Activated T-helper 17 cell treated with anti-CD3 and anti-CD28 coated beads, Interleukin-2, amount 50 U/mL, for 72 hours (primary cell): Measurements from ENCODE around the gene ACCS. TPM values are rescaled to one million over a fixed set of nuclear protein-coding genes. Genes with fewer than 3 reads are reported as not detected.

Source experiments
- ATAC-seq: fragments of 150-1000 bp; cut with Tn5 transposase; replicated peaks from 2 replicates; pipeline ENCODE4 v1.10.0; 2021; ENCODE audit warnings: mild to moderate bottlenecking, moderate library complexity
- H3K27ac Mint-ChIP-seq: one replicate; pipeline ENCODE4 v1.8.0; 2022; ENCODE audit warnings: mixed read lengths
- H3K27me3 Mint-ChIP-seq: one replicate; pipeline ENCODE4 v1.8.0; 2022; ENCODE audit warnings: mixed read lengths
- H3K36me3 Mint-ChIP-seq: one replicate; pipeline ENCODE4 v1.8.0; 2022; ENCODE audit warnings: low read depth, mild to moderate bottlenecking, mixed read lengths
- H3K4me1 Mint-ChIP-seq: one replicate; pipeline ENCODE4 v1.8.0; 2022; ENCODE audit warnings: mixed read lengths
- H3K4me3 Mint-ChIP-seq: one replicate; pipeline ENCODE4 v1.8.0; 2022; ENCODE audit warnings: mild to moderate bottlenecking, mixed read lengths
- H3K9me3 Mint-ChIP-seq: one replicate; pipeline ENCODE4 v1.8.0; 2022; ENCODE audit warnings: mixed read lengths
- total RNA-seq, 2 donors: library from RNA; stranded (reverse); gene quantifications; one replicate each; pipeline ENCODE4 v1.2.3, GENCODE V29; 2022

ACCS gene
- total RNA-seq, 2 donors from 2014 or later, result 5.7 to 7.3 TPM

DNA sequence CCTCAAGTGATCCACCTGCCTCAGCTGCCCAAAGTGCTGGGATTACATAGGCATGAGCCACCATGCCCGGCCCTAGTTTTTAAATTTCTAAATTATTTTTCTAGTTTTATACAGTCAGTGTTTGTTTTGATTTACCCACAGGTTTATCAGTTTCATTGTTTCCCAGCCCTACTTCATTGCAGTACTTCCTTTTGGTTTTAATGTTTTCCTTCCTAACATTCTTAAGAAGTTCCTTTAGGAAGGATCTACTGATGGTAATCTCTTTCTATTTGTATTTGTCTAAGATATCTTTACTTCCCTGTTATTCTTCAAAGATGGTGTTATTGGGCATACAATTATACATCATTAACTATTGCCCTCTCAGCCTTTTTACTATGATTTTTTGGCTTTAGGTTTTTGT, 24.5 kb downstream of the ACCS start:
- peaks cover 15% of the 10 kb centered on the region for H3K4me1 Mint-ChIP-seq
- H3K9me3 Mint-ChIP-seq, result peaks cover 2% of the 10 kb centered on the region
- H3K27ac Mint-ChIP-seq, result no peak overlapping the region
- no peaks in the 10 kb centered on the region for H3K36me3 Mint-ChIP-seq
- no peaks in the 10 kb centered on the region for H3K27me3 Mint-ChIP-seq
- ATAC-seq, result no peak
- no peak overlapping the region for H3K4me3 Mint-ChIP-seq

DNA sequence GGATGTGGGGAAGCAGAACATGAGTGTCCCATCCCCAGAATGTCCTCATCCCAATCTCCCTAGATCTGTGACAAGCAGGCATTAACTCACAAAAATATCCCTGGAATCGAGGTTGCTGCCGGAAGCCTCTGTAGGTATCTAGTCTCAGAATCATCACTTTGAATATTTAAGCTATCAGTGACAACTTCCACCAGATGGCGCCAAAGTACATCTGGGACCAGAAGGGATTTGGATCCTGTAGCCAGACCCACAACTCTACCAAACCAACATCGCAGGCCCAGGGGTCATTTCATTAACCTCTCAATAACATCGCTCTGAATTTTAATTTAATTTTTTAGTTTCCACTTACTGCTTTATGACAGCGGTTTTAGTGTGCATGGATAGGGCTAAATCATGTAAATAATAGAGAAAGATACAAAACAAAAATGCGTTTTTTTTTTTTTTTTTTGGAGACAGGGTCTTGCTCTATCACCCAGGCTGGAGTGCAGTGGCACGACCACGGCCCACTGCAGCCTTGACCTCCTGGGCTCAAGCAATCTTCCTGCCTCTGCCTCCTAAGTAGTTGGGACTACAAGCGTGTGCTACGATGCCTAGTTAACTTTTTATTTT, 28.3 kb downstream of the ACCS start:
- H3K9me3 Mint-ChIP-seq, result no peaks in the 10 kb centered on the region
- peak overlapping the region; percentile 48 for H3K27ac Mint-ChIP-seq
- no peaks in the 10 kb centered on the region for H3K36me3 Mint-ChIP-seq
- ATAC-seq, result peak; percentile 53
- peak overlapping the region; percentile 41 for H3K4me3 Mint-ChIP-seq
- no peaks in the 10 kb centered on the region for H3K27me3 Mint-ChIP-seq
- peaks cover 15% of the 10 kb centered on the region for H3K4me1 Mint-ChIP-seq

DNA sequence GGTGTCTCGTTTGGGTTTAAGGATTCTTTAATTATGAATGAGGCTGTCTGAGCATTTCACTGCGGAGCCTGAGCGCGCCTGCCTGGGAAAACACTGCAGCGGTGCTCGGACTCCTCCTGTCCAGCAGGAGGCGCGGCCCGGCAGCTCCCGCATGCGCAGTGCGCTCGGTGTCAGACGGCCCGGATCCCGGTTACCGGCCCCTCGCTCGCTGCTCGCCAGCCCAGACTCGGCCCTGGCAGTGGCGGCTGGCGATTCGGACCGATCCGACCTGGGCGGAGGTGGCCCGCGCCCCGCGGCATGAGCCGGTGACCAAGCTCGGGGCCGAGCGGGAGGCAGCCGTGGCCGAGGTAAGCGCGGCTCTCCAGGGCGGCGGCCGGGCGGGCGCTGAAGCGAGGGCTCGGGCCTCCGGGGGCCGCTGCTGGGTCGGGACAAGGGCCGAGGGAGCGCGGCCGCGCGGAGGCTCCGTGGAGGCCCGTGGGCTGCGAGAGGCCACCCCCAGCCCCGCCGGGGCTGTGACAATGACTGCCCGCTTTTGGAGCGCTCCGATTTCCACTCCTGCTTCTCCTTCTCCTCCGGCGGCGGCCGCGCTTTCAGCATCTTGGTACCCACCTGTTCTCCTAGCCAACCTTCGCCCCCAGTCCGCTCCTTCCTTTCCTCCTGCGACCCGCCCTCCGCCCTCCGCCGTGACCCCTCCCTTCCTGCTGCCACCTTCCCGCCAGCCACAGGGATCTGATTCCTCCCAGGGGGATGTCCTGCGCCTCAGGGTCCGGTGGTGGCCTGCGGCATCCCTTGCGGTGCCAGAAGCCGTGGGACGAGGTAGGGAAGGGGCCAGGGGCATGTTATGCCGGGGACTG, 29.7 kb downstream of the ACCS start, which contains the start of gene EXT2:
TSS of gene EXT2 (plus strand) at position 173 of the 854 bp plus-strand sequence. CDS start 12,035 bp downstream, outside the sequence.
- Mint-ChIP-seq H3K9me3 (no peaks in the 10 kb centered on the region), H3K36me3 (no peaks in the 10 kb centered on the region), H3K27me3 (no peaks in the 10 kb centered on the region), H3K4me1 (peaks cover 15% of the 10 kb centered on the region), H3K27ac (peak within 1 kb of the TSS; percentile 60), H3K4me3 (peak within 1 kb of the TSS; percentile 82)
- ATAC-seq, result peak; percentile 95

DNA sequence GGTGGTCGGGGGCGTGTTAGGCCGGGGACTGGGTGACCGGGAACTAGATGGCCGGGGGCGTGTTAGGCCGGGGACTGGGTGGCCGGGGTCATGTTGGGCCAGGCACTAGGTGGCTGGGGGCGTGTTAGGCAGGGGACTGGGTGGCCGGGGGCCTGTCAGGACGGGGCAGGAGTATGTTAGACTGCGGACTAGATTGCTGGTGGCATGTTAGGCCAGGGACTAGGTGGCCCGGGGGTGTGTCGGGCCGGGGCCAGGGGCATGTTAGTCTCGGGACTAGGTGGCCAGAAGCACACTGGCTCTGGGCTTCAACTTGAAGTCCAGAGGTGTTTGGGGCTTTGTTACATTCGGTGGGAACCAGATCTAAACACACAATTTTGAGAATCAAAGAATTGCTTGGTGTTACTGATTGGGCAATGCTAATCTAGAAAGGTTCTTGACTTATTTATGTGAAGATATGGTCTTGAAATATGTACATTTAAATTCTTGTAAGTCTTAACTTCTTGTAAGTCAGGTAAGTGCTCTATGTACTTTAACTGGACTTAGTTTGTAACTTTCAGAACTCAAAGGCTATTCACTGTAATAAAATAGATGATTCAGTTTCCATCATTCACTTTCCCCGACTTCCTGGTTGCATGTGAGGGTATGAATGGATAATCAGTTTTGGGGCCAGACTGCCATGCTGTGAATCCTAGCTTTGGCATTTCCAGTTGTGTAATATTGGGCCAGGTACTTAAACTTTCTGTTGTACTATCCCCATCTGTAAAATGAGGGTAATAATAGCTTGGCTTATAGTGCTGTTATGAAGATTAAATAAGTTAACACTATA, 30.5 kb downstream of the ACCS start:
- peak overlapping the region; percentile 82 for H3K4me3 Mint-ChIP-seq
- H3K36me3 Mint-ChIP-seq, result no peaks in the 10 kb centered on the region
- peaks cover 15% of the 10 kb centered on the region for H3K4me1 Mint-ChIP-seq
- peak overlapping the region; percentile 60 for H3K27ac Mint-ChIP-seq
- H3K9me3 Mint-ChIP-seq, result no peaks in the 10 kb centered on the region
- peak; percentile 12 for ATAC-seq
- H3K27me3 Mint-ChIP-seq, result no peaks in the 10 kb centered on the region

DNA sequence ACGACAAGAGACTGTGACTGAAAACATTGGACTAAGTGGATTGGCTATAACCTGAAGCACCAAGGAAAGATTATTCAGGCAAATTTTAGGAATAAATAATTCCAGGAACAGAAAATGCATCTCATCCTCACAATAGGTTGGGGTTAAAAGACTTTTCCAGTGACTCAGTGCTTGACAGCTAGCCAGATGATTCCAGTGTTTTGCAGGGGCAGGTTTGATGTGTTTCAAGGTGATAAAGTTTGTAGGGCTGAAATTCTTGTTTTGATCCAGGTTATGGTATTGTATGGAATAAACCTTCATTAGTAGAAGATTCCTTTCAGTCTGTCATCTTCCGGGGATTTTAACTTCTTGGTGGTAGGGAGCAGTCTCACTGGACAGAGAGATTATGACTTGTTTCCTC, 31.8 kb downstream of the ACCS start:
- H3K27me3 Mint-ChIP-seq, result no peaks in the 10 kb centered on the region
- no peaks in the 10 kb centered on the region for H3K36me3 Mint-ChIP-seq
- H3K9me3 Mint-ChIP-seq, result no peaks in the 10 kb centered on the region
- H3K4me3 Mint-ChIP-seq, result no peak overlapping the region
- peaks cover 25% of the 10 kb centered on the region for H3K4me1 Mint-ChIP-seq
- no peak overlapping the region for H3K27ac Mint-ChIP-seq
- no peak for ATAC-seq

DNA sequence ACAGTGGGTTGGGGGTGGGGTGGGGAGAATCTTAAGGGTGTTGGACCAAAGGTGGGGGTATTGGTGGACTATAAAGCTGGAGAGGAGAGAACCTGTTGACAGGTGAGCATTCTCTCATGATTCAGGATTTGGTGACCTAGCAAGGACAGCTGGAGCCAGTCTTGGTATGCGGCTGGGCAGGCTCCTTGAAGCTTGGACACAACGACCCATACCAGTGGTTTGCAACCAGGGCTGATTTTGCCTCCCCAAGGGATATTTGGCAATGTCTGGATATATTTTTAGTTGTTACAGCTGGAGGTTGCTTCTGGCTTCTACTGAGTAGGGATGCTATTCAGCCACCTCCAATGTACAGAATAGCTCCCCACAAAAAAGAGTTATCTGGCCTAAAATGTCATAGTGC, 35.0 kb downstream of the ACCS start:
- ATAC-seq, result no peak
- H3K4me3 Mint-ChIP-seq, result no peak overlapping the region
- peaks cover 17% of the 10 kb centered on the region for H3K4me1 Mint-ChIP-seq
- no peak overlapping the region for H3K27ac Mint-ChIP-seq
- H3K27me3 Mint-ChIP-seq, result no peaks in the 10 kb centered on the region
- H3K9me3 Mint-ChIP-seq, result no peaks in the 10 kb centered on the region
- H3K36me3 Mint-ChIP-seq, result no peaks in the 10 kb centered on the region

DNA sequence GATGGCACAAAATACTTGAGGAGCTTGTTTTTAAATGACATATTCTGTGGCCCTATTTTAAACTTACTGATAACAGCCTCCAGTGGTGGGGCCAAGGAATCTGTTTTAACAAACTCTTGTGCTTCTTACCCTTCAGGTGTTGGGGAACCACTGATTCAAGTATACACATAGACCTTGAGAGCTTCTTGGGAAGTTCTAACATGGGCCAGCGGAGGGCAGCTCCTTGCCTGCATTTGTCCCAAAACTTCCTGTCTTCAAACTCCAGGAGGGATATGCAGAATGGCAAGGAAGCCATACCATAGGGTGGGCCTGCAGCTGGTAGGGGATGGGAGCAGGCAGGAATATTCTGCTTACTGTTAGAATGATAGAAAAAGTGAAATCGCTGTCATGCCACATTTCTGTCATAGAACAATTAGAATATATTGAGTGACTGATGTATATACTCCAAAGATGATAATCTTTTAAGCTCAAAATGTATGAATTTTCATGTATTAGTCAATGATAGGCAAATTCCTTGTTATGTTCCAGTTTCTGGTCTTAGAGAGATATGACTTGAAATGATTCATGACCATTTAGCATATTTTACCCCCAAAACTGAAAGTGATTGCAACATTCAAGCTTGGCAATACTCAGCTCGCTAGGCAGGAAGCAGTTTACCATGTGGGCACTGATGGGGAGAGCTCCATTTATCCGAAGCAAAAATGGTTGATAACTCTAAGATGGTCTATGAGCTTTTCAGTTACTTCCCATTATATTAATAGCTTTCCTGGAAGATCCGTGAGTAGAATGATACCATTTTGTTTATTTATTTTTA, 38.6 kb downstream of the ACCS start:
- H3K27ac Mint-ChIP-seq, result no peak overlapping the region

DNA sequence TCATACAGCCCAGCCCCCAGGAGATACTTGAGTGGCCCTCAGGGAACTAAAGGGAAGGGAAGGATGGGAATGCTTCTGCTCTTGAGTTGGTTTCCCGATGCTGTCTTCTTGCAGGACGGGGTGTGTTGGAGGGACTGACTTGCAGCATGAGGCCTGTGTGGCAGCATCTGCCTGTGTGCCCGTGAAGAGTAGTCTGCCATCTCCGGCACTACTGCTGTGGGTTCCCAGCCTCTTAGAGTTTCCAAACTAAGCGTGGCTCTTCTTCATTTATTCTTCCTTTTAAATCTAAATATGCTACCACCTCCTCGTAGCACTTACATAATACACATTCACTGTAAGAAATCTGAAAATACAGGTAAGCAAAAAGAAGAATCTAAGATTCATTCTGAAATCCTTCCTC, 42.2 kb downstream of the ACCS start:
- Mint-ChIP-seq H3K4me1 (peaks cover 4% of the 10 kb centered on the region), H3K27me3 (no peaks in the 10 kb centered on the region), H3K4me3 (no peak overlapping the region), H3K9me3 (no peaks in the 10 kb centered on the region), H3K36me3 (peaks cover 47% of the 10 kb centered on the region), H3K27ac (no peak overlapping the region)
- ATAC-seq, result no peak

More for the DNA sequence above, 38.6 kb downstream of the ACCS start:
- Mint-ChIP-seq H3K36me3 (peaks cover 20% of the 10 kb centered on the region), H3K27me3 (no peaks in the 10 kb centered on the region), H3K4me1 (peaks cover 11% of the 10 kb centered on the region), H3K4me3 (no peak overlapping the region), H3K9me3 (no peaks in the 10 kb centered on the region)
- peak; percentile 64 for ATAC-seq

DNA sequence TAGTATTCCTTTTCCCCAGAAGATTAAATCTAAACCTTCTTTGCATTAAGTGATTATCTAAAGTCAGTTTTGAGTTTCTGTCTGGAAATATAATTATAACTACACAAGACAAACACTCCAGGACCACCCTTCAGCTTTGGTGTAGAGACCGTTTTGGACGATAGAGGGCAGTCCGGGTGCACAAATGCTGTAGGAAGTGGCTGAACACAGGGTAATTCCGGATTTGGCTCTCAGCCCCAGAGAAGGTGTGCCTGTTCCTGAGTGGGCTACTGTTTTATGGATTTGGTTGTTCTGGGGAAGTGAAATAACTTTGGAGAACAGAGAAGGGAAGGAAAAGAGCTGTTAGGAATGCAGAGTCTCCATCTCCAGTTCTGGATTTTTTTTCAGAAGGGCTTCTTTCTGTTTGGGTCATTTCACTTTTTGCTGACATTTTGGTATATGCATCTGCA, 44.2 kb downstream of the ACCS start:
- peak overlapping the region; percentile 16 for H3K27ac Mint-ChIP-seq

DNA sequence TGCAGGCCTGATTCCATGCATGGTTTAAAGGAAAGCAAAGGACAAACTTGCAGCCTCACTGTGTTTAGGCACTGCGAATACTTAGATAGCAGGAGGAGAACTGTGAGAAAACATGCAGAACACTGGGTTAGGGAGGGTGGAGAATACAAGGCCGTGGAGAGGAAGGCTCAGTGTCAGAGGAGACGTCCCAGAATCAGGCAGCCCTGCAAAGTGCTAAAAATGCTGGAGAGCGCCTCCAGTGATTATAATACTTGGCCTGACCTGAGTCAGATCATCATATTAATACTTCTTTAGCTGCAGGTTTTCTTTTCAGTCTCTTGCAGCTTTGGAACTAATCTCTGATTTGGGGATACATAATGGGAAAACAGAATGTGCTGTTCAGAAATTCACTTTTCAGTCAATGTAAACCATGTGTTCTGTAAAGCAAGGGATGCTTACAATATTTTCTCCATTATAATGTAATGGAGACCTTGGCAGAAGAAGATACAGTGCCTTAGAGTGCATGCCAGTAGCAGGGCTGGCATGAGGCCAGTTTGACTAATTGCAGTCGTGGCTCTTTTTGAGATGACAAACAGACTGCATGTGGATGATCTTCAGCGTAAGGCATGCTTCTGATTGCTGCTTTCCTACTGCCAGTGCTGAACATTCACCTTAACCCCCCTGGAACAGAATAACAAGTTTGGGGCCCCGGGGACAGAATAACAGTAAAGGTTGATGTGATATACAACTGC, 46.2 kb downstream of the ACCS start:
- H3K27me3 Mint-ChIP-seq, result no peaks in the 10 kb centered on the region
- H3K4me3 Mint-ChIP-seq, result no peak overlapping the region
- H3K4me1 Mint-ChIP-seq, result peaks cover 4% of the 10 kb centered on the region
- H3K36me3 Mint-ChIP-seq, result peaks cover 87% of the 10 kb centered on the region
- ATAC-seq, result no peak
- H3K9me3 Mint-ChIP-seq, result no peaks in the 10 kb centered on the region
- no peak overlapping the region for H3K27ac Mint-ChIP-seq

More for the DNA sequence above, 44.2 kb downstream of the ACCS start:
- Mint-ChIP-seq H3K9me3 (no peaks in the 10 kb centered on the region), H3K4me1 (peaks cover 4% of the 10 kb centered on the region), H3K36me3 (peaks cover 67% of the 10 kb centered on the region), H3K4me3 (no peak overlapping the region), H3K27me3 (no peaks in the 10 kb centered on the region)
- peak; percentile 81 for ATAC-seq

DNA sequence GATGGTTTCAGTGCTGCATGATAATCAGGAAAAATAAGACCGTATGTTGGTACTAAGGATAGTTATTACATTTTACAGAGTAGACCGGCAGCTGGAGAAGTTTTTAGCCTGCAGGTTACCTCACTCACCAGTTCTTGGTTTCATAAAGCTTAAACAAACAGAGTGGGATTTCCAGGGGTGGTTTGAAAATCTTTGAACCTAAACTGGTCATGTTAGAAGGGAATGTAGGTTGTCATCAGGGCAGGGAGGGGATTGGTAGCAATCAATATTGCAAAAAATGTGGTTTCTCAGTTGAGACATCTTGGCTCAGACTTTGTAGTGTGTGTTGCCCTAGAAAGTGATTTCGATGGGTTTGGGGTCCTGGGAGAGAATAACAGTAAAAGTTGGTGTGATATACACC, 46.9 kb downstream of the ACCS start:
- Mint-ChIP-seq H3K36me3 (peaks cover 89% of the 10 kb centered on the region), H3K27me3 (no peaks in the 10 kb centered on the region), H3K9me3 (no peaks in the 10 kb centered on the region), H3K4me1 (peaks cover 4% of the 10 kb centered on the region), H3K27ac (no peak overlapping the region), H3K4me3 (no peak overlapping the region)
- no peak for ATAC-seq

DNA sequence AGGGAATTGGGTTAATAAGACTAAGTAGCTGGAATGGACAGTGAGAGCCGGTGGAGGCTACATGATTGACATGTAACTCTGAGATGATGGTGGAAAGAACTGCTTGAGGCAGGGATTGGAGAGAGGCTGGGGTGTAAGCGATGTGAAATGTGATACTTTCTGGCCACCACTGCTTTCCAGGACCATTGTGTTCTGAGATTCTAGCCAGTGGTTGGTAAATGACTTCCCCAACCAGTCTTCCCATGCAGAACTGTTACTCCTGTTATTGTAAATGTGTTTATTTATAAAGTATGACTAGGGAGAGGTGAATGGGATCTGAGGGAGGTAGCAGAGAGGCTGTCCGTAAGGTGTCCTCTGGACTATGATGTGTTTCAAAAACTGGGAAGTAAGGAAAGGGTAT, 47.5 kb downstream of the ACCS start:
- H3K4me1 Mint-ChIP-seq, result peaks cover 4% of the 10 kb centered on the region
- no peak overlapping the region for H3K4me3 Mint-ChIP-seq
- ATAC-seq, result no peak
- no peaks in the 10 kb centered on the region for H3K27me3 Mint-ChIP-seq
- peaks cover 90% of the 10 kb centered on the region for H3K36me3 Mint-ChIP-seq
- no peak overlapping the region for H3K27ac Mint-ChIP-seq
- H3K9me3 Mint-ChIP-seq, result no peaks in the 10 kb centered on the region

DNA sequence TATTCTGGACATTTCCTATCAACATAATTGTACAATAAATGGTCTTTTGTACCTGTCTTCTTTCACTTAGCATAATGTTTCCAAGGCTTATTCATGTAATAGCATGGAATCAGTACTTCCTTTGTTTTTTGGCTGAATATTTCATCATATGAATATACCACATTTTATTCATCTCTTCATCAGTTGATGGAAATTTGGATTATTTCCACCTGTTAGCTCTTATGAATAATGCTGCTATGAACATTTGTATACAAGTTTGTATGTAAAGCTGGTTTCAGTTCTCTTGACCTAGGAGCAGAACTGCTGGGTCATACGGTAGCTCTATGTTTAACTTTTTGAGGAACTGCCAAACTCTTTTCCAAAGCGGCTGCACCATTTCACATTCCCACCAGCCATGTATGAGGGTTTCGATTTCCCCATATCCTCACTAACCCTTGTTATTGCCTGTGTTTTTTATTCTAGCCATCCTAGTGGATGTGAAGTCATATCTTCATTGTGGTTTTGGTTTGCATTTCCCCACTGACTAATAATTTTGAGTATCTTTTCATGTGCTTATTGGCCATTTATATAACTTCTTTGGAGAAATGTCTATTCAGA, 50.3 kb downstream of the ACCS start:
- Mint-ChIP-seq H3K27me3 (no peaks in the 10 kb centered on the region), H3K4me1 (no peaks in the 10 kb centered on the region), H3K36me3 (peaks cover 95% of the 10 kb centered on the region), H3K9me3 (no peaks in the 10 kb centered on the region), H3K27ac (no peak overlapping the region), H3K4me3 (no peak overlapping the region)
- ATAC-seq, result no peak
